ENCODE data around the gene SAP30BP. TPM values are rescaled to one million over a fixed set of nuclear protein-coding genes. Genes with fewer than 3 reads are reported as not detected.

Gene SAP30BP
- total and polyA plus RNA-seq, 2 of the 13 experiments (the other 11 are each of a cell fraction or from before 2014, with no cell fraction given): 67.7 to 99.4 TPM

- TF ChIP-seq NONO (IDR thresholded peaks at IDR 0.05) (no peak), NONO (CRISPR knock-in tag; conservative IDR thresholded peaks at IDR 0.05) (0 out of 2 replicates have a peak, but pooled peaks have one; percentile 12), MYNN (CRISPR knock-in tag; IDR thresholded peaks at IDR 0.05; ENCODE audit: low read depth) (0 out of 2 replicates have a peak, but pooled peaks have one; percentile 26), CHD4 (IDR thresholded peaks at IDR 0.05; ENCODE audit: borderline replicate concordance, low read length) (no peak), ZFP36 (IDR thresholded peaks at IDR 0.05; ENCODE audit: borderline replicate concordance, low read depth, low read length, partially characterized antibody) (no peak), REPIN1 (CRISPR knock-in tag; IDR thresholded peaks at IDR 0.05; ENCODE audit: borderline replicate concordance, low read depth) (no peak), ZNF776 (CRISPR knock-in tag; IDR thresholded peaks at IDR 0.05) (no peak)
Observed at GRCh38 chr17:75645501-75645888, 21.6 kb upstream of the SAP30BP start (continued).

GRCh38 chr17:75645889-75646637 lies 21.1 kb upstream of the SAP30BP start:
- intact Hi-C loops (cut with micrococcal nuclease; ENCODE audit: unreplicated experiment): loop anchor here (1.0 kb wide), 1 partner anchor 13 kb away; the partner anchor contains the start of gene SMIM5
- H2AFZ ChIP-seq (ENCODE audit: low read length): peak overlapping the region; percentile 33
- H3K4me3 ChIP-seq (replicated peaks in 1 of 3; ENCODE audit: insufficient read depth in 1 of 3, low read depth in 2 of 3, low read length in 3 of 3): peak overlapping the region; percentile 45 to 67 (median 48); a peak in 5 of 6 replicates
- TF ChIP-seq USF2 (IDR thresholded peaks at IDR 0.05; ENCODE audit: low read depth, low read length) (no peak; the same call in 1 of the 2 replicates), USF2 (CRISPR knock-in tag; IDR thresholded peaks at IDR 0.05; ENCODE audit: borderline replicate concordance) (no peak), HIVEP1 (CRISPR knock-in tag; IDR thresholded peaks at IDR 0.05) (peak; percentile 96), ZNF782 (CRISPR knock-in tag; IDR thresholded peaks at IDR 0.05; ENCODE audit: borderline replicate concordance) (no peak), ZNF572 (CRISPR knock-in tag; IDR thresholded peaks at IDR 0.05) (0 out of 2 replicates have a peak, but pooled peaks have one; percentile 87), POLR2A (IDR thresholded peaks at IDR 0.05; ENCODE audit: insufficient read depth in 1 of 2, low read depth in 2 of 2, low read length in 2 of 2) (peak; percentile 90 to 93), ZNF317 (CRISPR knock-in tag; IDR thresholded peaks at IDR 0.05) (peak; percentile 88), FOXM1 (CRISPR knock-in tag; IDR thresholded peaks at IDR 0.05) (no peak), MXI1 (IDR thresholded peaks at IDR 0.05; ENCODE audit: borderline replicate concordance, low read depth, low read length) (peak; percentile 89; the same call in 2 of the 3 replicates), PCBP1 (IDR thresholded peaks at IDR 0.05; ENCODE audit: borderline replicate concordance, low read depth, low read length) (no peak), PITX1 (CRISPR knock-in tag; IDR thresholded peaks at IDR 0.05) (0 out of 2 replicates have a peak, but pooled peaks have one; percentile 46), ZNF660 (CRISPR knock-in tag; IDR thresholded peaks at IDR 0.05; ENCODE audit: borderline replicate concordance, low read depth) (no peak), SOX13 (IDR thresholded peaks at IDR 0.05) (no peak), SOX13 (CRISPR knock-in tag; conservative IDR thresholded peaks at IDR 0.05 in 1 of 2, IDR thresholded peaks at IDR 0.05 in 1 of 2) (peak in 1 of 2 experiments; percentile 52; a peak in 1 of 4 replicates), ADNP (CRISPR knock-in tag; IDR thresholded peaks at IDR 0.05) (no peak)

More at GRCh38 chr17:75645889-75646637, 21.1 kb upstream of the SAP30BP start:
- H3K9me3 ChIP-seq (ENCODE audit: low read length): no peaks in the 10 kb centered on the region
- peak overlapping the region; percentile 85 for H3K27ac ChIP-seq (ENCODE audit: extremely low read length, insufficient read depth, low read length)
- no peaks in the 10 kb centered on the region for H3K27me3 ChIP-seq (ENCODE audit: control insufficient read depth in 1 of 2, insufficient read depth in 2 of 2, low read length in 2 of 2)
- POLR2A ChIA-PET: interaction anchor here (0.7 to 3.4 kb wide), 27 partner anchors 9 to 230 kb away, joined by 3 to 28 read pairs (median 4); partner anchors contain the start of genes GALK1, ITGB4, RECQL5 and SAP30BP
- peak overlapping the region; percentile 80 for H3K9ac ChIP-seq (ENCODE audit: insufficient read depth, low read depth, low read length)
- H3K79me2 ChIP-seq (ENCODE audit: insufficient read depth, low read length): peaks cover 6% of the 10 kb centered on the region
- peaks cover 25% of the 10 kb centered on the region for H3K4me1 ChIP-seq (ENCODE audit: insufficient read depth, low read length)
- H4K20me1 ChIP-seq (ENCODE audit: insufficient read depth, low read length): no peaks in the 10 kb centered on the region
- peaks cover 15 to 24% of the 10 kb centered on the region in 2 experiments for H3K36me3 ChIP-seq (replicated peaks in 1 of 2; ENCODE audit: control insufficient read depth in 1 of 2, insufficient read depth in 2 of 2, low read length in 2 of 2)
- BruUV-seq (replicated peaks): no TSS peak
- in situ Hi-C loops (cut with HindIII; ENCODE audit: extremely low pct_ligation_motif_present, low pct_unique_long_range_greater_than_20kb): no loop called here
- 12% methylated on average over 16 of the region's 17 CpGs for WGBS (ENCODE audit: low lambda C conversion rate)
- ATAC-seq (peak; percentile 100), DNase-seq (ENCODE audit: low spot score) (peak; percentile 96), FAIRE-seq (peak; percentile 98)
- H3K4me2 ChIP-seq (ENCODE audit: low read depth, low read length): peak overlapping the region; percentile 94
- CTCF ChIA-PET (ENCODE audit: low intra/inter-chr PET ratio, low total read pairs): interaction anchor here (2.1 kb wide), 1 partner anchor 12 kb away, joined by 6 read pairs; no protein-coding TSS in a partner anchor
